ENCODE measurements around the gene CPPED1. TPM values are rescaled to one million over a fixed set of nuclear protein-coding genes. Genes with fewer than 3 reads are reported as not detected.

CPPED1 gene
- total RNA-seq, 1 donor from 2014 or later, result 17.8 TPM

DNA sequence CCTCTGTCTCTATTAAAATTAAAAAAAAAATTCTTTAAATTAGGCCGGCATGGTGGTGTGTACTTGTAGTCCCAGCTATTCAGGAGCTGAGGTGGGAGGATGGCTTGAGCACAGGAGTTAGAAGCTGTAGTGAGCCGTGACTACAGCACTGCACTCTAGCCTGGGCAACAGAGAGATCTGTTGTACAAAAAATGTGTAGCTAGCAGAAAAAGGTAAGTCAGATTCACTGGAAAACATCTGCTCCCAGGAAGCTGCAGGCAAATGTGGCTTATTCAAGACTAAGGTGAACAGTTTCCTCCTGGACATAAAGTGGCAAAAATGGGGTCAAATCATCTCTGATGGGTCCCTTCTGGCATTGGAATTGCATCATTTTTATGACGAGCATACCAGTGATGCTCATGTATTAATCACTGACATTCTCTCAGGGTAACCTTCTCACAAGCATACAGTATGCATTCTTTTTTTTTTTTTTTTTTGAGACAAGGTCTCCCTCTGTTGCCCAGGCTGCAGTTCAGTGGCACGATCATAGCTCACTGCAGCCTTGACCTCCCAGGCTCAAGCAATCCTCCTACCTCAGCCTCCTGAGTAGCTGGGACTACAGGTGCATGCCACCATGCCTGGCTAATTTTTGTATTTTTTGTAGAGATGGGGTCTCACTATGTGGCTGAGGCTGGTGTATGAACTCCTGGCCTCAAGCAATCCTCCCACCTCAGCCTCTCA is 48.7 kb downstream of the CPPED1 start:
- TF ChIP-seq, protein P1, sequence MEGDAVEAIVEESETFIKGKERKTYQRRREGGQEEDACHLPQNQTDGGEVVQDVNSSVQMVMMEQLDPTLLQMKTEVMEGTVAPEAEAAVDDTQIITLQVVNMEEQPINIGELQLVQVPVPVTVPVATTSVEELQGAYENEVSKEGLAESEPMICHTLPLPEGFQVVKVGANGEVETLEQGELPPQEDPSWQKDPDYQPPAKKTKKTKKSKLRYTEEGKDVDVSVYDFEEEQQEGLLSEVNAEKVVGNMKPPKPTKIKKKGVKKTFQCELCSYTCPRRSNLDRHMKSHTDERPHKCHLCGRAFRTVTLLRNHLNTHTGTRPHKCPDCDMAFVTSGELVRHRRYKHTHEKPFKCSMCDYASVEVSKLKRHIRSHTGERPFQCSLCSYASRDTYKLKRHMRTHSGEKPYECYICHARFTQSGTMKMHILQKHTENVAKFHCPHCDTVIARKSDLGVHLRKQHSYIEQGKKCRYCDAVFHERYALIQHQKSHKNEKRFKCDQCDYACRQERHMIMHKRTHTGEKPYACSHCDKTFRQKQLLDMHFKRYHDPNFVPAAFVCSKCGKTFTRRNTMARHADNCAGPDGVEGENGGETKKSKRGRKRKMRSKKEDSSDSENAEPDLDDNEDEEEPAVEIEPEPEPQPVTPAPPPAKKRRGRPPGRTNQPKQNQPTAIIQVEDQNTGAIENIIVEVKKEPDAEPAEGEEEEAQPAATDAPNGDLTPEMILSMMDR (IDR thresholded peaks at IDR 0.05), result no peak
- Mint-ChIP-seq H3K36me3 (ENCODE audit: unreplicated experiment) (peaks cover 1% of the 10 kb centered on the region), H3K4me1 (ENCODE audit: unreplicated experiment) (peaks cover 21% of the 10 kb centered on the region), H3K4me3 (ENCODE audit: unreplicated experiment) (no peak overlapping the region), H3K27ac (ENCODE audit: unreplicated experiment) (no peak overlapping the region), H3K9me3 (ENCODE audit: unreplicated experiment) (no peaks in the 10 kb centered on the region), H3K27me3 (ENCODE audit: unreplicated experiment) (no peaks in the 10 kb centered on the region)
- DNase-seq (ENCODE audit: extremely low spot score, unreplicated experiment), result no peak

DNA sequence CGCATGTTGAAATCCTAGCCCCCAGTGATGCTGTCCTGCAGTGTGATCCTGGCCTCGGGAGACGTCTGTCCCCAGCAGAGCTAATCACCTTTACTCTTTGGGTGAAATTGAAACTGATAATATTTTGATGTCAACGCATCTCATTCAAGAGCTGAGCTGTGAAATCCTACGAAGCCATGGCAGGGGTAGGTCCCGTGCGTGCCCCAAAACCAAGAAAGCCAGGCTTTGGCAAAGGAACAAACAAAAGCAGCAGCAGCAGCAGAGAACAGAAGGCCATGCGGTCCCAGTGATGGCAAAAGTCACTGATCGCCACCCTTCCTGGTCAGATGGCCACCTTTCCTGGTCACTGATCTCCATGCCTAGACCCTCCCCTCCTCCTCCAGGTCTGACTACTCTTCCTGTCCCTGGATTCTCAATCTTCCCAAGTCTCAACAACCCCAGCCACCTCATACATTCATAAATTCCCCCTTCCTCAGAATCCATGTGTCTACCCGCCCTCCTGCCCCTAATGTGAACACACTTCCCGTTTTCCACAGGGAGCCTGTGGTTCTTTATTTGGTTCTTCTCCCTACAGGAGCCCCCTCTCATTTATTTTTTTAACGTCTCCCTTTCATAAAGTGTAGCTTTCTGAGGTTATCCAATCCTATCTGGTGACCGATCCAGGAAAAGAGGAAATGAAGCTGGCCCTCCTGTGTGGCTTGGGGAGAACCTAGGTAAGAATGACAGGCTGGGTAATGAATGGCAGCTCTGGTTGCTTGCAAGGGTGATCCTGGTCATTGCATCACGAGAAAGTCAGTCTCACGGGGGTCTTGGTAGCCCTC is 50.3 kb downstream of the CPPED1 start:
- TF ChIP-seq, protein P1 (IDR thresholded peaks at IDR 0.05), result no peak
- no peak overlapping the region for H3K4me3 Mint-ChIP-seq (ENCODE audit: unreplicated experiment)
- H3K9me3 Mint-ChIP-seq (ENCODE audit: unreplicated experiment), result no peaks in the 10 kb centered on the region
- H3K27me3 Mint-ChIP-seq (ENCODE audit: unreplicated experiment), result no peaks in the 10 kb centered on the region
- H3K36me3 Mint-ChIP-seq (ENCODE audit: unreplicated experiment), result no peaks in the 10 kb centered on the region
- peak overlapping the region; percentile 58 for H3K27ac Mint-ChIP-seq (ENCODE audit: unreplicated experiment)
- no peak for DNase-seq (ENCODE audit: extremely low spot score, unreplicated experiment)
- H3K4me1 Mint-ChIP-seq (ENCODE audit: unreplicated experiment), result peaks cover 18% of the 10 kb centered on the region

DNA sequence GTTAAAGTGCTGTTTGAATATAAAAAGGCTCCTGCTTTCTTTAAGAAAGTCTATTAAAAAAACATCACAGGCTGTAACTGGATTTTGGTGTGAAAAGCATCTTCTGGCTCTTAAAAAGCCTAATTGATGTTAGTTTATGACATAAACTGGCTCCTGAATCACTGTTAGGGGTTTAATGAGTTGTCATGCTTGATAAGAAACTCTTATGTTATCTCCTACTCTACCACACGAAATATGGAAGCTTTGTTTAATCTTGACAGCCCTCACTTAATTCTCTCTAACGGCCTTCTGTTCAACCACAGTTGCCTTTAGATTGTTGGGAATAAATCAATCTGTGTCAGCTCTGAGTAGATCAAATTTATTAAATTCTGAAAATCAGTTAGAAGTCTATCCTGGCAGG is 51.5 kb downstream of the CPPED1 start:
- H3K4me3 Mint-ChIP-seq (ENCODE audit: unreplicated experiment), result no peak overlapping the region
- H3K27ac Mint-ChIP-seq (ENCODE audit: unreplicated experiment), result no peak overlapping the region
- H3K9me3 Mint-ChIP-seq (ENCODE audit: unreplicated experiment), result no peaks in the 10 kb centered on the region
- no peaks in the 10 kb centered on the region for H3K27me3 Mint-ChIP-seq (ENCODE audit: unreplicated experiment)
- H3K4me1 Mint-ChIP-seq (ENCODE audit: unreplicated experiment), result peaks cover 18% of the 10 kb centered on the region
- TF ChIP-seq, protein P1 (IDR thresholded peaks at IDR 0.05), result no peak
- H3K36me3 Mint-ChIP-seq (ENCODE audit: unreplicated experiment), result no peaks in the 10 kb centered on the region
- DNase-seq (ENCODE audit: extremely low spot score, unreplicated experiment), result no peak

DNA sequence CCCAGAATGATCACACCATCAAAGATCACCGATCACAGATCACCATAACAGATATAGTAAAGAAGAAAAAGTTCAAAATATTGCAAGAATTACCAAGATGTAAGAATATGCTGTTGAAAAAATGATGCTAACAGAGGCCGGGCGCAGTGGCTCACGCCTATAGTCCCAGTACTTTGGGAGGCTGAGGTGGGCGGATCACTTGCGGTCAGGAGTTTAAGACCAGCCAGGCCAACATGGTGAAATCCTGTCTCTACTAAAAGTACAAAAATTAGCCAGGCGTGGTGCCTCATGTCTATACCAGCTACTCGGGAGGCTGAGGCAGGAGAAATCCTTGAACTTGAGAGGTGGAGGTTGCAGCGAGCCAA is 53.2 kb downstream of the CPPED1 start:
- H3K4me1 Mint-ChIP-seq (ENCODE audit: unreplicated experiment), result peaks cover 18% of the 10 kb centered on the region
- no peak for DNase-seq (ENCODE audit: extremely low spot score, unreplicated experiment)
- no peaks in the 10 kb centered on the region for H3K36me3 Mint-ChIP-seq (ENCODE audit: unreplicated experiment)
- H3K27me3 Mint-ChIP-seq (ENCODE audit: unreplicated experiment), result no peaks in the 10 kb centered on the region
- H3K27ac Mint-ChIP-seq (ENCODE audit: unreplicated experiment), result no peak overlapping the region
- TF ChIP-seq, protein P1 (IDR thresholded peaks at IDR 0.05), result no peak
- no peak overlapping the region for H3K4me3 Mint-ChIP-seq (ENCODE audit: unreplicated experiment)
- no peaks in the 10 kb centered on the region for H3K9me3 Mint-ChIP-seq (ENCODE audit: unreplicated experiment)

DNA sequence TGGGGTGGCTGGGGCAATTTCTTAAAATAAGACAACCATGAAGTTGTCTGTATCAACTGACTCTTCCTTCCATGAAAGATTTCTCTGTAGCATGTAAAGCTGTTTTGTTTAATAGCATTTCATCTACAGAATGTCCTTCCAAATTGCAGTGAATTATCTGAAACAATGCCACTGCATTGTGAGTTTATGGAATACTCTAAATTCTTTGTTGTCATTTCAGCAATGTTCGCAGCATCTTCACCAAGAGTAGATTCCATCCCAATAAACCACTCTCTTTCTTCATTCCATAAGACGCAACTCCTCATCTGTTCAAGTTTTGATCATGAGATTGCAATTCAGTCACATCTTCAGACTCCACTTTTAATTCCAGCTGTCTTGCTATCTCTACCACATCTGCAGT is 54.6 kb downstream of the CPPED1 start:
- H3K27ac Mint-ChIP-seq (ENCODE audit: unreplicated experiment), result no peak overlapping the region
- no peak for DNase-seq (ENCODE audit: extremely low spot score, unreplicated experiment)
- H3K4me1 Mint-ChIP-seq (ENCODE audit: unreplicated experiment), result peaks cover 8% of the 10 kb centered on the region
- peaks cover 5% of the 10 kb centered on the region for H3K36me3 Mint-ChIP-seq (ENCODE audit: unreplicated experiment)
- no peaks in the 10 kb centered on the region for H3K27me3 Mint-ChIP-seq (ENCODE audit: unreplicated experiment)
- H3K4me3 Mint-ChIP-seq (ENCODE audit: unreplicated experiment), result no peak overlapping the region
- peaks cover 7% of the 10 kb centered on the region for H3K9me3 Mint-ChIP-seq (ENCODE audit: unreplicated experiment)
- TF ChIP-seq, protein P1 (IDR thresholded peaks at IDR 0.05), result no peak

Data from osteocyte (in vitro differentiated cells).